ENCODE data around the gene SIRT3.
"Not testable (repeated sequence)": the region's sequence is repeated elsewhere in the genome, so short reads cannot be mapped to it uniquely, and the experiment has no call there.

Gene SIRT3

DNA sequence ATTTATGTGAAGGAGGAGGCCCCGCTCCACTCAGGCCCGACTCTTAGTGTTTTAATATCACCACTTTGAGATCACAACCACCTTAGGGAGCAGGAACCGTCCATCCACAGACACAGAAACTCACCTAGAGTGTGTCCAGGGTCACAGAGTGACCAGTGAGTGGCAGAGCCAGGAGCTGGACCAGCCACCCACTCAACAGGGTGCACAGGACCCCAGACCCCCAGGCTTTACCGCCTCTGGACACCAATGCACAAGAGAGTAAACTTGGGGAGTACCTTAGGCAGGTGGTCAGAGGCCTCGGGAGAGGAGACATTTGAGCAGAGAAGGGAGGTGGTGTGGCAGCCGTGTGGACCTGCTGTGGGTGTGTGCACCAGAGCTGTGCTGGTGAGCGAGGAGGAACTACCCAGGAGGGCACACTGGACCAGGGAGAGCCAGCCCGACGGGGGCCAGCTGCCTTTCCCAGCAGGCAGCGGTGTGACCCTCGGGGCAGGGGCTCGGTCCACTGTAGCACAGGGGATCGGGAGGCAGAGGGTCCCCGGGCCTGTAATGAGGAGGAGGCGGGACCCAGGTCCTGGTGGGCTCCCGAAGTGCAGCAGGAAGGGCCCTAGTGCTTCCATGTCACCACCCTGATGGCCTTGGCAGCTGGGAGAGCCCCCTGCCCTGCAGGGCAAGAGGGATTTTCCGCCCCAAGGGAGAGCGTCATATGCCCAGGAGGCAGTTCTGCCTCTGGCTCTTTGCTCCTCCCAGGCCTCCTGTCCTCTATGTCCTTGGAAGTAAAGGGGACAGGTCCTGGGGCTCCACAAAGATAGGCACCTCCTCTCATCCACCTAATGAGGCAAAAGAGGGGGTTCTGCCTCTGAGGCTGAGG, 34.5 kb upstream of the SIRT3 start:
- DNase-seq = no peak

- DNase-seq = no peak
Observed at GRCh38 chr11:269146-269890, 33.2 kb upstream of the SIRT3 start.

DNA sequence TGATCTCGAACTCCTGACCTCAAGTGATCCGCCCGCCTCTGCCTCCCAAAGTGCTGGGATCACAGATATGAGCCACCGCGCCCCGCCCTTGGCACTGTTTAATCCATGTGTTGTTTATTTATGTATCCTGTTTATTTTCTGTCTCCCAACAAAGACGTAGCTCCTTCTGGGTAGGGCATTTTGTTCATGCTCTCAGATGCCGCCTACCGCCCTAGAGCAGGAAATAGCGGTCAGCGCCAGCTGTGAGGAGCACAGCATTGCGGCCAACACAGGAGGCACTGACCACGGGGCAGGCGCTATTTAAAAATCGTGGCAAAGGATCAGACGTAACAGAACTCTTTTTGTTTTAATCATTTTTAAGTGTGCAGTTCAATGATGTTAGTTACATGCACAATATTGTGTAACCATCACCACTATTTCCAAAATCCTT, 32.6 kb upstream of the SIRT3 start:
- DNase-seq = not testable (repeated sequence)

GRCh38 chr11:267491-267994, 31.4 kb upstream of the SIRT3 start:
- no peak for DNase-seq

GRCh38 chr11:266676-267439, 30.7 kb upstream of the SIRT3 start:
- no peak for DNase-seq

DNA sequence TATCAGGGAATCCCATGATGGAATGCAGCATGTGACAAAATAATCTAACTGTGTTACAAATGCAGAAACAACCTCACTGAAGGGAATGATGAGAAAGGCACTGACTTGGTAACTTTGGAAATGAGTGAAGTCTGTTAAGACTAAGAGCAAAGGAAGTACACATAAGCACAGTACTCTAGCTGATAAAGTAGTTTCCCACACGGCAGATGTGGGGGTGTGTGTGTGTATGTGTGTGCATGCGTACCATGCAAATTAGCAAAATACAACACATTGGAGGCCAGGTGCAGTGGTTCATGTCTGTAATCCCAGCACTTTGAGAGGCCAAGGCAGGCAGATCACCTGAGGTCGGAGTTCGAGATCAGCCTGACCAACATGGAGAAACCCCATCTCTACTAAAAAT, 25.5 kb upstream of the SIRT3 start:
- DNase-seq = no peak

DNA sequence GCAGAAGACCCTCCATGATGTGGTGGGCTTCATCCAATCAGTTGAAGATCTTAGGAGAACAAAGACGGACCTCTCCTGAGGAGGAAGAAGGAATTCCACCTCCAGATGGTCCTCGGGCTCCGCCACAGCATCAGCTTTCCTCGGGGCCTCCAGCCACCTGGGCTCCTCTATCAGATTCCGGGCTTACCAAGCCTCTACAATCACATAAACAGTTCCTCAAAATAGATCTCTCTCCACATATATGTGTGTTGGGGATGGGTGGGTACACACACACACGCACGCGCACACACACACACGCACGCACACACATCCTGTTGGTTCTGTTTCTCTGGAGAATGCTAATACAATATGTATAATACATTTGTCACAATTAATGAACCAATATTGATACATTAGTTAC, 23.3 kb upstream of the SIRT3 start:
- DNase-seq = no peak

- DNase-seq = no peak
Observed at GRCh38 chr11:257766-258493, 21.8 kb upstream of the SIRT3 start.

GRCh38 chr11:256952-257737, 21.0 kb upstream of the SIRT3 start:
- DNase-seq = no peak

DNA sequence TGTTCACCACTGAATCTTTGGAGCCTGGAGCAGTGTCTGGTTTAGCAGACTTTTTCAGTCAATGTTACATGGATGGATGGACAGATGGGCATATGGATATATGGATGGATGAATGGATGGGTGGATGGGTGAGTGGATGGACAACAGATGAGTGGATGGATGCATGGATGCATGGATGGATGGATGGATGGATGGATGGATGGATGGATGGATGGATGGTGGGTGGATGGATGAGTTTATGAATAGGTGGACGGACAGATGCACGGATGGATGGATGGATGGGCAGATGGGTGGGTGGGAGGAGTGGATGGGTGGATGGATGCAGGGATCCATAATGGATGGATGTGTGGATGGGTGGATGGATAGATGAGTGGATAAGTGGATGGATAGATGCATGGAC, 19.7 kb upstream of the SIRT3 start:
- DNase-seq = no peak

- DNase-seq = no peak
Observed at GRCh38 chr11:255176-255575, 19.0 kb upstream of the SIRT3 start.

DNA sequence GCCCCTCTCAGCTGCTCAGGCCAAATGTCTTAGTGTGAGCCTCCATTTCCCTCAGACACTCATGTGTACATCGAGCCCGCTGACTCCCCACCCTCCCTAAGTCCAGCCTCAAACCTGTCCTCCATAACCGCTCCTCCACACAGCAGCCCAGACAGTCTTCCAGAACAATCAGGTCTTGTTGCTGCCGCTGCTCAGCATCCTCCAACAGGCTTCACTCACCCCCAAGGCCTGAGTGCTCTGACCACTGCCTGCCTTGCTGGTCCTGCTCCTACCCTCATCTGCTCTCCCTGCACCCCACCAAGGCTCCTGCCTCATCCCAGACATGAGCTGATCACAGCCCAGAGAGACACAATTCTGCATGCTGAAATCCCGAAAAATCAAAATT, 17.7 kb upstream of the SIRT3 start:
- no peak for DNase-seq

- no peak for DNase-seq
Observed at GRCh38 chr11:253160-253885, 17.2 kb upstream of the SIRT3 start.

DNA sequence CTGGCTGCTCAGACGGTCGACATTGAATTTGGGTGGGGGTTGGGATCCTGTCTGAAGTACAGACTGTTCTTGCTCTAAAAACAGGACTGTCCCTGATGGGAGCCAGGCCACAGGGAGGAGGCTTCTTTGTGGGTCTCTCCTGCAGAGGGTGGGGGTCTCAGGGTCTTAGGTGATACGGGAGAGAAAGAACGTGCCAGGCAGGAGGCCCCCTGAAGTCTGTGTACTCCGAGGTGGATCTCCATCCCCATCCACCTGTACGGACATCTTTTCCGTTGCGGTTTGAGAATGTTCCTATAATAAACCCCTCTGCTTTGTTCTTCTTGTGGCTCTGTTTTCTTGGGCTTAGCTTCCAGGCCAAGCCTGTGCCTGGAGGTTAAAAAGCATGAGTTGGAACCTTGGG, 16.5 kb upstream of the SIRT3 start:
- DNase-seq = no peak

- DNase-seq = no peak
Observed at GRCh38 chr11:251550-251949, 15.4 kb upstream of the SIRT3 start.

DNA sequence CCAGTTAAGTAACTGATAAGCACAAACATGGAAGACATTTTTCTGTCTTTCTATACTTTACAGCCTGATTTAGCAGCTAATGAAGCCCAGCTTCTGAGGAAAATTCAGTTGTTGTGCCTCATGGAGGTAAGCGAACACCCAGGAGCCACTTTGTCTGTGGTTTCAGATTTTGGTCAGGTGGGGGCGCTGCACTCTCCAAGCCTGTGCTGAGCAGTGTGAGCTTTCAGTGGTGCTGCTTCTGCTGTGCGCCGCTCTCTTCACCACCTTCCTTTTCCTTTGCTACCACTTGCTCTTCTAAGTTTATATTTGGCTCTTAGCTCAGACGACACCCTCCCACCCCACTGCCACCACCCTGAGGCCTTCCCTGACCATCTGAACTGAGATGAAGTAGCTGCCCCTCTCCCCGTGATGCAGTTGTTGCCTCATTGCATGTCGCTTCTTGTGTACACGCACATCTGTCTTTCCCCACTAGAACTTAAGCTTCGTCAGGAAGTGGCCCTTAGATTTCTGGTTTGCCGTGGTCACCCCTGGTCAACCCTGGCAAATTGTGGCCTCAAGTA, 14.7 kb upstream of the SIRT3 start:
- no peak for DNase-seq

- no peak for DNase-seq
Observed at GRCh38 chr11:250274-250673, 14.1 kb upstream of the SIRT3 start.

DNA sequence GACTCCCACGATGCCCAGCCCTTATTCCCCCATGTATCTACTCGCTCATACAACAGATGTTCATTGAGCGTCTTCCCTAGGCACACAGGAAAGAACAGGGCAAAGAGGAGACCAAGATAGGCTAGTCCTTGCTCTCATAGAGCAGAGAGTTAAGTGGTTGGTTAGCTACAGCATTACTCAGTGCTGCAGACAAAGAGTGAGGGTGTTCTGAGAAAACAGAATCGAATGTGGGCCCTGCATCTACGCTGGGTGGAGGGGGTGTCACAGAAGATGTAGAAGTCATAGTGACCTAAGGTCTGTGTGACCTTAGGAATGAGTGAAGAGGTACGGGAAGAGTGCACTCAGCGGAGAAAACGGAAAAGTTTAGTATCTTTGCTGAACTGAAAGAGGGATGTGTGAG, 12.9 kb upstream of the SIRT3 start:
- DNase-seq = no peak

DNA sequence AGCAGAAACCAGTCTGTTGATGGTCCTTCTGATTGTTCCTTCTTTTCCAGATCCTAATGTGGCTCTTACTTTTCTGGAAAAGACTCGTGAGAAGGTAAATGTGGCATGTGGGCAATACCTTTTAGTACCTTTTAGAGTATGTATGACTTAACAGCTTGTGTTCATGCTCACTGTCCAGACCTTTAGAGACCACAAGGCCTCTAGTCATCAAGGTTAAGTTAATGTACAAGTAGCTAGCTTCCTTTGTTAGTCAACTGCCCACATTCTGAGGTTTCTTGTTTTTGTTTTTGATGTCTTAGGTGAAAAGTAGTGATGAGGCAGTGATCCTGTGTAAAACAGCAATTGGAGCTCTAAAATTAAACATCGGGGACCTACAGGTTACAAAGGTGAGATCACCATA, 8.2 kb upstream of the SIRT3 start:
- no peak for DNase-seq

DNA sequence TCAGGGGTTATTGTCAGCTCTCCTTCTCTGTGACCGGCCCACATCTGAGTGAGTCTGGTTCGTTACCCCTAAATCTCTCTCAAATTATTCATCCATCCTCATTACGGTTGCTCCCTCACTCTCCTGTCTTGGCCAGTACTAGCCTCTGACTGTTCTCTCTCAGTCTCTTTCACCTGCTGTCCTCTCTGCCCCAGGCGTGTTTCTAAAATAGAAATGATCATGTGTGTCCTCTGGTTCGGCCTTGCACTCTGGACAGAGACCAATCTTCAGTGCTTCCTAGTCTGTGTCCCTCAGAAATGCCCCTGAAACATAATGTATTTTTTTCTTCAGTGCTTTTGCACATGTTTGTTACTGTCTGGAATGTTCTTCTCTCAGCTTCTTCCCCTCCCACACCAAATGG, 5.5 kb upstream of the SIRT3 start:
- DNase-seq = no peak

DNA sequence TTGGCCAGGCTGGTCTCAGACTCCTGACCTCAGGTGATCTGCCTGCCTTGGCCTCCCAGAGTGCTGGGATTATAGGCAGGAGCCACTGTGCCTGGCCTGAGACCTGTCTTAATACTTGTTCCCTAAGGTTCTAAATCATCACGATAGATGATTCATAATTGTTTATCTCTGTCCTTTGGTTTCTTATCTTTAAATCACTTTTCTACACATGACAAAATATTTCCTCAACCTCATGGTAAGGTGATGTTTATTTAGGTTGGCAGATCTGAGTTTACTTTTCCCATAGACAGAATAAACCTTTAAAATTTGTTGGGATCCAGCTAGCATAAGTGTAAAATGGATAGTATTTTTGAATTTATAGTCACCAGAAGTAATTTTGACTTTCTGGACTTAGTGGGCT, 4.2 kb upstream of the SIRT3 start:
- no peak for DNase-seq

Data from NCI-H2171 (cell line).